ENCODE data around the gene WIZ. TPM values are rescaled to one million over a fixed set of nuclear protein-coding genes. Genes with fewer than 3 reads are reported as not detected.

Gene WIZ
- total RNA-seq, 2 experiments from 2014 or later = 31.6 to 32.7 TPM

Small RNA genes within 50 kb of the gene (microRNA-seq; reads per million reads assigned to microRNA genes)
- gene MIR1470 = not detected

Other genes with a start within 250 kb of the WIZ start
- not detected for gene NOTCH3, start 249.0 kb downstream of the WIZ start, total RNA-seq
- gene EPHX3, start 217.5 kb downstream of the WIZ start, total RNA-seq = under 1 TPM; 0.21 to 0.29 TPM
- gene BRD4, start 117.4 kb downstream of the WIZ start, total RNA-seq = 100 to 1,000 TPM; 102 to 108 TPM
- gene AKAP8, start 70.2 kb downstream of the WIZ start, total RNA-seq = 10 to 100 TPM; 47.4 to 48.0 TPM
- gene AKAP8L, start 31.0 kb downstream of the WIZ start, total RNA-seq = 10 to 100 TPM; 83.8 to 86.7 TPM
- gene RASAL3, start 14.6 kb upstream of the WIZ start, total RNA-seq = 100 to 1,000 TPM; 104 to 107 TPM
- not detected for gene PGLYRP2, start 29.5 kb upstream of the WIZ start, total RNA-seq
- gene CYP4F22, start 58.6 kb upstream of the WIZ start, total RNA-seq = 1 to 10 TPM; 5.8 to 6.2 TPM
- not detected for gene CYP4F8, start 165.3 kb upstream of the WIZ start, total RNA-seq
- gene CYP4F3, start 190.9 kb upstream of the WIZ start, total RNA-seq = not detected
- not detected for gene CYP4F12, start 223.1 kb upstream of the WIZ start, total RNA-seq